AG10803 (cell line): ENCODE measurements around the gene PKD1.

Source experiments
- DNase-seq: peaks from one replicate; pipeline ENCODE4 v3.0.0; 2010; ENCODE audit warnings: low read depth
- H3K4me3 ChIP-seq: 2 replicates; pipeline ENCODE4 v1.5.1; 2011; ENCODE audit warnings: mild to moderate bottlenecking, low read length, control low read depth
- TF ChIP-seq, protein P1 (sequence below): conservative IDR thresholded peaks from 2 replicates; pipeline ENCODE4 v1.5.1; 2011; ENCODE audit warnings: mild to moderate bottlenecking, low read length, control low read depth, inconsistent platforms

The PKD1 gene

DNA sequence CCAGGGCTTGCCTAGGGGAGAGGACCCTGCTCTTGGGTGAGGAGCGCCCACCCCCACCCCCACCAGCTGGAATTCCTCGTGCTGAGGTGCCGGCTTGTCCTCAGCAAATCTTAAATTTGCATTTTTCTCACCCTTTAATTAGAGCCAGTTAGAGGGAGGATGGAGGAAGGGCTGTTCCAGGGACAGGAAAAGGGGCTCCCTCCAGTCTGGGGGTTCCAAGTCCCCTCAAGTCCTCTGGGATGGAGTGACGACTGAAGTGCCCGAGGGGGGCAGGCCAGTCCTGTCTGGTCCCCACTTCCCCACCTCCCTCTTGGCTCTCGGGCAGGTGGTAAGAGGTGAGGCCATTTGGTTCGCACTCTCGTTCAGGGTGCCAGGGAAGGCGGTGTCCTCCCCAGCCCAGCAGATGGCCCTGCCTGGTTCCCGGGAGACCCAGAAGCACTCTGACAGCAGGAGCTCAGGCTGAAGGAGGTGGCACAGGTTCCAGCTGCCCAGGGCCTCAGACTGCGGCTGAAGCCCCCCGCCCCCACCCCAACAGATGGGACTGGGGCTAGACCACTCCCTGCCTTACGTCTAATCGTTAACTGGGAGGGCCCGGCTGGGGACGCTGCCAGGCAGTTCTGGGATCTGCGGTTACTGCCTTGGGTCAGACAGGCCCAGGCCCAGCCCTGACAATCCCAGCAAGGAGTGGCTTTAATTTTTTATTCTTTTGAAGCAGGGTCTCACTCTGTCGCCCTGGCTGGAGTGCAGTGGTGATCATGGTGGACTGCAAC, 14.9 kb upstream of the PKD1 start:
- no peak for DNase-seq

DNA sequence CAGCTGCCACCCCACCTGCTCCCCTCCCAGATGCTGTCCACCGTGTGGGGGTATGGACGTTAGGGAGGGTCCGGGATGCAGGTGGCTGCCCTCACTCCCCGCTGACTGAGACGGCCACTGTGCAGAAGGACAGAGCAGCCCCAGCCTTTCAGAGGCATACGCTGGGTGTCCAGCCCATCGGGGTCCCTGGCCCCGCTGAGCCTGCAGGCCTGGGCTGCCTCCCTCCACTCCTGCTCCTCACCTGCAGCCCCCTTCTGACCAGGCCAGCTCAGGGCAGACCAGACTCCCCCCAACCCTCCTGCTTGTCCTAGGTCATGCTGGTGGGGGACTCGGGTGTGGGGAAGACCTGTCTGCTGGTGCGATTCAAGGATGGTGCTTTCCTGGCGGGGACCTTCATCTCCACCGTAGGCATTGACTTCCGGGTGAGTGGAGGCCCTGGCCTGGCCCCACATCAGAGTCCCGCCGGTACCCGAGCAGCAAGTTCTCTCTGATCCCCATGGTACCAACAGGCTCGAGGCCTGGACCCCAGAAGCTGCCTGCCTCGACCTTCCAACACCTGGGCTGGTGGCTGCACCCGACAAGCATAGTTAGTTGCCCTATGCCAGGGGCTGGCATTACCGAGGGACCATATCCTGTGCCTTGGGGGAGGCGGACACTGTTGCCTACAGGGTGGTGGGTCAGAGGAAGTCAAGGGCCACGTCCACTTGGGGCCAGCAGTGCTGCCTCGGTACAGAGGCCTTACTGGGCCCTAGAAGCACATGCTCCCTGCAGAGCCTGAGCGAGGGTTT, 14.1 kb upstream of the PKD1 start:
- TF ChIP-seq, protein P1, sequence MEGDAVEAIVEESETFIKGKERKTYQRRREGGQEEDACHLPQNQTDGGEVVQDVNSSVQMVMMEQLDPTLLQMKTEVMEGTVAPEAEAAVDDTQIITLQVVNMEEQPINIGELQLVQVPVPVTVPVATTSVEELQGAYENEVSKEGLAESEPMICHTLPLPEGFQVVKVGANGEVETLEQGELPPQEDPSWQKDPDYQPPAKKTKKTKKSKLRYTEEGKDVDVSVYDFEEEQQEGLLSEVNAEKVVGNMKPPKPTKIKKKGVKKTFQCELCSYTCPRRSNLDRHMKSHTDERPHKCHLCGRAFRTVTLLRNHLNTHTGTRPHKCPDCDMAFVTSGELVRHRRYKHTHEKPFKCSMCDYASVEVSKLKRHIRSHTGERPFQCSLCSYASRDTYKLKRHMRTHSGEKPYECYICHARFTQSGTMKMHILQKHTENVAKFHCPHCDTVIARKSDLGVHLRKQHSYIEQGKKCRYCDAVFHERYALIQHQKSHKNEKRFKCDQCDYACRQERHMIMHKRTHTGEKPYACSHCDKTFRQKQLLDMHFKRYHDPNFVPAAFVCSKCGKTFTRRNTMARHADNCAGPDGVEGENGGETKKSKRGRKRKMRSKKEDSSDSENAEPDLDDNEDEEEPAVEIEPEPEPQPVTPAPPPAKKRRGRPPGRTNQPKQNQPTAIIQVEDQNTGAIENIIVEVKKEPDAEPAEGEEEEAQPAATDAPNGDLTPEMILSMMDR = no peak
- no peak overlapping the region for H3K4me3 ChIP-seq
- DNase-seq = no peak

More for the DNA sequence above, 14.9 kb upstream of the PKD1 start:
- H3K4me3 ChIP-seq = no peak overlapping the region
- TF ChIP-seq, protein P1 = no peak

DNA sequence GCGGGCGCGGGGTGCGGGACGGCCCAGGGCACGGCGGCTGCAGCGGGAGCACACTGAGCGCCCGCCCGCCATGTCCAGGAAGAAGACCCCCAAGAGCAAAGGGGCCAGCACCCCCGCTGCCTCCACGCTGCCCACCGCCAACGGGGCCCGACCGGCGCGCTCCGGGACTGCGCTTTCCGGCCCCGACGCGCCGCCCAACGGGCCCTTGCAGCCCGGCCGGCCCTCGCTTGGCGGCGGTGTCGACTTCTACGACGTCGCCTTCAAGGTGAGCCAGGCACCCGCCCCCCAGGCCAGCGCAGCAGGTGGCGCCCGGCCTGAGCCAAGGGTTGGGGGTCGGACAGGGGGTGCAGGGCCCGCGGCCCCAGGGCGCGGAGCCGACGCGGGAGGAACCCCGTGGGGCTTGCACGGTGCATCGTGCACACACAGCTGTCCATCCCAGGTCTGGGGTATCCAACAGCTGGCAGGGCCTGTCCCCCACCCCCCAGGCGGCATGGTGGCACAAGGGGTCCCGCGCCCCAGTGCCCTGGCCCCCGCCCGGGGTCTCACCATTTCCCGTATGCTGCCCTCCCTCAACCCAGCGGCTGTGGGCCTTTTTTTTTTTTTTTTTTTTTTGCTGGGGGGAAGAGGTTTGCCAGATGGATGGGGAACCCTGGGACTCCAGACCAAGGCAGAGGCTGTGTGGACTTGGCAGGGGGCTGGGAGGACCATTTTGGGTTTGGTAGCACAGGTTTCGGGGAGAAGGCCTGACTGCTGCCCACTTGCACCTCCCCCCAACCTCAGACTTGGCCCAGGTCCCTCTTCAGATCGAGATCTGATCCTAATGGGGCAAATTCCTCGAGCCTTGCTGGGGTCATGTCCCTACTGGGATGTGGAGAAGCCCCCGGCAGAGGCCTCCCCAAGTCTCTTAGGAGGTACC, 13.3 kb upstream of the PKD1 start:
- DNase-seq = no peak

DNA sequence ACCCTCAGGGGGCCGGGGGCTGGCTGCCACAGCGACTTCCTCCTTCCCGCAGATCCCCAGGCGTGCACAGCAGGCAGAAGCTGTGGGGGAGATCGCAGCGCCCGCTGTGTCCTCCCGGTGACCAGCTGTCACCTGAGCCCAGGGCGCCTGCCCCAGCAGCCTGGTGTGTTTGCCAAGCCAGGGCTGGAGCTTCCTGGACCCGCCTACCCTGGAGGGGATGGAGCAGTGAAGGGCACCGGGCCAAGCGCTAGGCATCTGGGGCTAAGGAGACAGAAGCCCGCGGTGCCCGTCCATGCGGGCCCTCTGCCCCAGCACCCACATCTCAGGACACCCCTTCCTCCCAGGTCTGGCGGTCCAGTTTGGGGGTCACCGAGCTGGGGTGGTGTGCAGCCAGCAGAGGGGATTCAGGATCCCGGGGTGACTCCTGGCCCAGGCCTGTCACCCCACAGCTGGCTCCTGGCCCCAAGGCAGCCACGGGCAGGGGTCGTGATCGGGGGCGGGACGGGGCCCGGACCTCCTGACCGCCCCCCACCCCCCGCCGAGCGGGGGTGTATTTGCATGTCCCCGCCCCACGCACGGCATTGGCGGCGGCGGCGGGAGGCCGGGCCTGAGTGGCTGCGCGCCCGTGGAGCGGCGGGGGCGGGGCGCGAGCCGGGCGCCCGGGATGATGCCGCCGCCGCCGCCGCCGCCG, 12.4 kb upstream of the PKD1 start, which contains the start of gene RAB26:
Gene RAB26 (plus strand): TSS at position 645 of the 691 bp plus-strand sequence. CDS start 159 bp downstream, outside the sequence.
- DNase-seq = no peak
- TF ChIP-seq, protein P1 = no peak
- H3K4me3 ChIP-seq = peak within 1 kb of the TSS; percentile 37

More for the DNA sequence above, 13.3 kb upstream of the PKD1 start:
- TF ChIP-seq, protein P1 = no peak
- peak overlapping the region; percentile 37 for H3K4me3 ChIP-seq

DNA sequence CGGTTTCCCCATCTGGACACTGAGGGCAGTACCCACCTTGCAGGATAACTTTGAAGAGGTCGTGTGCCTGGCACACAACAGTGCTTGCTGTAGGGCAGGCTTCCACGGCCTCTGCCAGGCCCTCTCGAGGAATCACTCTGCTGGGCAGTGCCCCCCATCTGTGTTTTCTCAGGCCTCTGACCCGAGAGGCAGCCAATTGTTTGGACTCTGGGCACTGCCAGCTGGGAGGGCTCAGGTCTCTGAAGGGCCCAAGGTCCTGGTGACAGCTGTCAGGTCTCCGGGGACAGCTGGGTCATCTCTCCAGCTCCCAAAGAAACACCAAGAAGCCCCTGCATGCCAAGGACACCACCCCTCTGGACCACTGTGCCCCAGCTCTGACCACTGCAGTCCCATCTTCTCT, 11.7 kb upstream of the PKD1 start:
- no peak overlapping the region for H3K4me3 ChIP-seq
- TF ChIP-seq, protein P1 = no peak
- DNase-seq = no peak

DNA sequence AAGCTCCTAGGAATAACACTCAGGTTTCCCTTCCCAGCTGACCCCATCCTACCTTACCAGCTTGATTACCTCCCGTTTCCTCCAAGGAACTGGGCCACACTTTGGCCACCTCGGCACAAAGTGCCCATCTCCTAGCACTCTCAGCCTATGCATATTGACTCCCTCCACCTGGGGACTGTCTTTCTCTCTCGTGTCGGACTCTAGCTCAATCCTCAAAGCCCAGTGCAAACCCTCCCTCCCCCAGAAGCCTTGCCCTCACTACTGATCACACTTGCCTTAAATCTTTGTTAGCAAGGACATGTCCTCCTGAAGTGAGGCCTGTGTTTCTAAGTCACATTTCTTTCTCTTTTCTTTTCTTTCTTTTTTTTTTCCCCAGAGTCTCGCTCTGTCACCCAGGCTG, 10.1 kb upstream of the PKD1 start:
- TF ChIP-seq, protein P1 = no peak
- no peak overlapping the region for H3K4me3 ChIP-seq
- DNase-seq = no peak
